Neural progenitor cell (in vitro differentiated cells): ENCODE measurements around the gene GATA5.

ENCODE experiments used
- CTCF ChIP-seq: fragments of 200-600 bp; sonication (generic); IDR thresholded peaks from 2 replicates; pipeline ENCODE4 v1.5.1; 2017; ENCODE audit warnings: antibody characterized with exemption, mild to moderate bottlenecking
- EZH2 ChIP-seq: fragments of 200-600 bp; sonication (generic); IDR thresholded peaks from 2 replicates; pipeline ENCODE4 v1.6.1; 2017; ENCODE audit warnings: antibody characterized with exemption, mild to moderate bottlenecking, moderate library complexity

- no peak for TF ChIP-seq EZH2
- TF ChIP-seq CTCF = no peak
These were observed 12.7 kb downstream of the GATA5 start for GRCh38 chr20:62462976-62463592.
